Skeletal muscle tissue (tissue), 4 donors: Measurements from ENCODE around the gene AGMO. TPM values are rescaled to one million over a fixed set of nuclear protein-coding genes. Genes with fewer than 3 reads are reported as not detected.

Source experiments
- H3K27ac ChIP-seq: one replicate; pipeline ENCODE4 v1.7.0; 2013; ENCODE audit warnings: mild to moderate bottlenecking, low read depth, low read length, inconsistent platforms
- H3K27me3 ChIP-seq, 3 donors: one replicate each; pipeline ENCODE4 v1.7.0; 2013; ENCODE audit warnings: low read length in 3 of 3; ENCODE audit not compliant: control insufficient read depth in 3 of 3, insufficient read depth in 3 of 3
- H3K36me3 ChIP-seq, 3 donors: one replicate each; pipeline ENCODE4 v1.7.0; 2013; ENCODE audit warnings: low read length in 3 of 3; ENCODE audit not compliant: control insufficient read depth in 3 of 3, insufficient read depth in 3 of 3
- H3K4me1 ChIP-seq, 3 donors: one replicate each; pipeline ENCODE4 v1.7.0; 2013; ENCODE audit warnings: low read length in 3 of 3, mild to moderate bottlenecking in 3 of 3; ENCODE audit not compliant: control insufficient read depth in 3 of 3, insufficient read depth in 3 of 3
- H3K4me3 ChIP-seq, 3 donors: one replicate each; pipeline ENCODE4 v1.7.0; 2013; ENCODE audit warnings: low read length in 3 of 3
- H3K9ac ChIP-seq, 3 donors: one replicate each; pipeline ENCODE4 v1.7.0; 2013; ENCODE audit warnings: low read length in 3 of 3, mild to moderate bottlenecking in 3 of 3, moderate library complexity in 2 of 3, low read depth in 1 of 3
- H3K9me3 ChIP-seq, 3 donors: one replicate each; pipeline ENCODE4 v1.7.0; 2013; ENCODE audit warnings: low read length in 3 of 3; ENCODE audit not compliant: control insufficient read depth in 3 of 3
- total RNA-seq: library from RNA; depleted of rRNA; stranded (reverse); fragments of >200 nt; gene quantifications from one replicate; pipeline ENCODE4 v1.2.3, GENCODE V29; 2014
- donor health status: Osteomylitis.

The AGMO gene
- total RNA-seq, 1 donor from 2014 or later = 3.1 TPM

DNA sequence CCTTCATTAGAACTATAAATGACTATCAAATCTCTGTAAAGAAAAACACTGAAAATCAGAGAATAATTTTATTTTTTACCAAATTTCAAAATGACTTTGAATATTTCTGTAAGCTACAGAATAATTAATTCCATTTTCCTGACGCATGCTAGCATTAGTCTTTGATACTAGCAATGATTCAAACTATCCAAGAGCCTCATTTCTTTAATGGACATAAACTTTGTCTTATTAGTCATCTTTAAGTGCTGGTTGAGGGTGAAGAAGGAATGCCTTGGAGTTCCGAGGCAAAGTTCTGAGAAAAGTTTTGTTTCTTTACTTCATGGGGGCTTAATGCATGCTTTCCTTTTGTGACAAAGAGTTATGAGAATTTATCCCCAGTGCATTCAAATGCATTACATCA is 137.3 kb downstream of the AGMO start:
- Histone ChIP-seq H3K36me3 (no peaks in the 10 kb centered on the region), H3K27me3 (no peaks in the 10 kb centered on the region), H3K9me3 (no peaks in the 10 kb centered on the region), H3K4me1 (no peaks in the 10 kb centered on the region), H3K9ac (no peak overlapping the region), H3K27ac (no peak overlapping the region), H3K4me3 (no peak overlapping the region)

DNA sequence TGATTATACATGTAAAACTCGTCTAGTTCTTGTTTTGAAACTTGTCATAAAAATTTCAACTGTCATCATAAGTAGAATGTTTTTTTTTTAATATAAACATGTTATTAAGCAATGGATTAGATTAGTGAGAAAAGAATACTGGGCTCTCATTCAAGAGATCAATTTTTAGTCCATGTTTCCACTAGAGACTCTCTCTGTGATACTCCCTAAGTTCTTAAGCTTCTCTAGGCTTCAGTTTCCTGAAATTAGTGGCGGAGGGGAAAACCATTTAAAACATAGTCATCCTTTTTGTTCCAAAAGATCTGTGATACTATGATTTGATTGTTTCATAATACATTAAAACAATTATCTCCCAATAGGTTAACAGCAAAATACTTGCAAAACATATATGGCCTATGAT is 142.2 kb downstream of the AGMO start:
- H3K27me3 ChIP-seq = no peaks in the 10 kb centered on the region
- no peak overlapping the region for H3K27ac ChIP-seq
- H3K4me1 ChIP-seq = no peaks in the 10 kb centered on the region
- no peaks in the 10 kb centered on the region for H3K36me3 ChIP-seq
- H3K9ac ChIP-seq = no peak overlapping the region
- H3K4me3 ChIP-seq = no peak overlapping the region
- H3K9me3 ChIP-seq = no peaks in the 10 kb centered on the region

DNA sequence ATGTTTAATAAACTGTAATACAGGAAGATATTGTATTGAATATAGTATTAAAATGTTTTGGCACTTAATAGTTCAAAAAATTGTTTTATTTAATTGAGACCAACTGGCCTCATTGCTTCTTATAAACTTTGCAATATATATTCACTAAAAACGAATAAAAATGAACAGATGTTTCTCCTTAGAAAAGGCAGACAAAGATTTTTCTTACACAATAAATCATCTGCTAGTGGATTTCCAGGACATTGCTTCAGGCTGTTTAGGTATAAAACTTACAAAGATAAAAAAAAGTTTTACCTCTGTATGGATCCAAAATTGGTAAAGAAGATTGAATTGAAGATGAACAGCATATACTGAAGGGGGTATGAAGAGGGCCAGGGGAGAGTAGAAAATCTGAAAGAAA is 143.6 kb downstream of the AGMO start:
- H3K27ac ChIP-seq = no peak overlapping the region
- no peak overlapping the region for H3K9ac ChIP-seq
- H3K36me3 ChIP-seq = no peaks in the 10 kb centered on the region
- H3K4me3 ChIP-seq = no peak overlapping the region
- no peaks in the 10 kb centered on the region for H3K4me1 ChIP-seq
- H3K9me3 ChIP-seq = no peaks in the 10 kb centered on the region
- H3K27me3 ChIP-seq = no peaks in the 10 kb centered on the region

DNA sequence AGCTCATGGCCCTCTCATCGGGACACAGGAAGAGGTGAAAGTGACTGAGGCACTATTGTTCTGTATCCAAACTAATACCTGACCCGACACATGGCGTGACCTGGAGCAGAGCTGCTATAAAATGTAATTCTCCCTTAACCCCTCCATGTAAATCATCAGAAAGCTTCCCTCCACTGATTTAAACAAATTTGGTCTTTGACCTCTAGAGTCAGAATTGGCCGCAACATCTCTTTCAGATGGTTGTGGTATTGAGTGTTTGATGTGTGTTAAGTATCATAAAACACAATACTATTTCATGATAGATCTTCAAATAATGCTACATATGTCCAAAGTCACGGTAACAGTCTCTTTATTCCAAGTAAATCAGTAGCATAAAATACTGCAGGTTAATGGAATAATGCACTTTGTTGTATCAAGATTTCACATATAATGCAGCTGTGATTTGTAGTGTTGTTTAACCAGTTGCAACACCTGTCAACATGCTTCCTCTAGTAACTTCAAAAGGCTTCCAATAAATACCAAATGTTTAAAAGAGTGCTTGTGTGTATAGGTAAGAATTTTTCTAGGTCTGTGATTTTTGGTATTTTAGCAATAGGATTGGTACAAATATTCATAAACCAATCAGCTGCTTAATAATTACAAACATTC is 144.3 kb downstream of the AGMO start:
- no peaks in the 10 kb centered on the region for H3K4me1 ChIP-seq
- no peak overlapping the region for H3K27ac ChIP-seq
- no peak overlapping the region for H3K4me3 ChIP-seq
- H3K9me3 ChIP-seq = no peaks in the 10 kb centered on the region
- no peak overlapping the region for H3K9ac ChIP-seq
- H3K27me3 ChIP-seq = no peaks in the 10 kb centered on the region
- no peaks in the 10 kb centered on the region for H3K36me3 ChIP-seq

DNA sequence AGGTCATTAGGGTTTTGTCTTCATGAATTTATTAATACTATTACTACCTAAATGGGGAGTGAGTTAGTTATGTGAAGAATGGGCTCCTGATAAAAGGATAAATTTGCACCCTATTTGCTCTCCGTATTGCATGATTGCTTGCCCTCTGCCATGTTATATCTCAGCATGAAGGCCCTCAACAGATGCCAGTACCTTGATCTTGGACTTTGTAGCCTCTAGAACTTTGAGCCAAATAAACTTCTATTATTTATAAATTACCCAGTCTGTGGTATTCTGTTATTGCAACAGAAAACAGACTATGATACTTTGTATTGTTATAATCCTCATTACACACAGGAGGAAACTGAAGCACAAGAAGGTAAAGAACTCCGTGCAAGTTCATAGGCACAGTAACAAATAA is 150.8 kb downstream of the AGMO start:
- Histone ChIP-seq H3K27ac (no peak overlapping the region), H3K36me3 (no peaks in the 10 kb centered on the region), H3K4me1 (no peaks in the 10 kb centered on the region), H3K9me3 (no peaks in the 10 kb centered on the region), H3K9ac (no peak overlapping the region), H3K4me3 (no peak overlapping the region), H3K27me3 (no peaks in the 10 kb centered on the region)

DNA sequence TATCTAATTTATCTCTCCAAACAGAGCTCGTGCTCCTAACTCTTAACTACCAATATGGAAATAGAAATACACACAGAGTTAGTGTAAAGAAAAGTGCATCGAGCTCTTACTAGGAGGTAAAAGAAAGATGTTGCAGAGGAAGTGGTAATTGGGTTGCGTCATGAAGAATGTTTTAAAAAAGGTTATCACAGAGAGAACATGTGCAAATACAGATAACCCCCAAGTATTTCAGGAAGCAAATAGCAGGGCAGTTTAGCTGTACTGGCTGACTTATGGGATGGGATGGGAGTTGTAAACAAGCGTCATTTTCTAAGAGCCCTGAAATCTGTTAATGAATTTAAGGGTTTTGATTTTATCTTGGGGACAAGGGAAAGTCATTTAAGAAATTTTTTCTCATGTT is 153.9 kb downstream of the AGMO start:
- H3K9ac ChIP-seq = no peak overlapping the region
- H3K9me3 ChIP-seq = no peaks in the 10 kb centered on the region
- no peak overlapping the region for H3K4me3 ChIP-seq
- no peak overlapping the region for H3K27ac ChIP-seq
- no peaks in the 10 kb centered on the region for H3K27me3 ChIP-seq
- H3K4me1 ChIP-seq = no peaks in the 10 kb centered on the region
- H3K36me3 ChIP-seq = no peaks in the 10 kb centered on the region

DNA sequence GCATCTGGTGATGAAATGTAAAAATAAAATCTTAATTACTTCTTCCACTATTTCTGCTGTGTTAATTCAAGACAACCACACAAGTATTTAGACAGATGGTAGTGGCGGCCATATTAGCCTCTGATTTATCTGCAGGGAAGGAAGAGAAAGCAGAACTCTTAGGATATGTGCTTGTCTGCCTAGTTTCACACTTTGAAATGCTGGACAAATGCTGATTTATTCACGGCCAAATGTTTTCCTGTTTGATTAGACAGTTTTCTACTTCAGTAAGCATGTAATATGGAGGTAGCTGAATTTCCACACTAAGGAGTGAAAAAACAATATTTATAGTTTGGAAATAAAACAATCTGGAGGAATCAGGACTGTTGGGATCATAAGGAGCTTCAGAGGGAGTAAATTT is 158.1 kb downstream of the AGMO start:
- Histone ChIP-seq H3K4me1 (no peaks in the 10 kb centered on the region), H3K9ac (no peak overlapping the region), H3K27ac (no peak overlapping the region), H3K27me3 (no peaks in the 10 kb centered on the region), H3K9me3 (no peaks in the 10 kb centered on the region), H3K36me3 (no peaks in the 10 kb centered on the region), H3K4me3 (no peak overlapping the region)

DNA sequence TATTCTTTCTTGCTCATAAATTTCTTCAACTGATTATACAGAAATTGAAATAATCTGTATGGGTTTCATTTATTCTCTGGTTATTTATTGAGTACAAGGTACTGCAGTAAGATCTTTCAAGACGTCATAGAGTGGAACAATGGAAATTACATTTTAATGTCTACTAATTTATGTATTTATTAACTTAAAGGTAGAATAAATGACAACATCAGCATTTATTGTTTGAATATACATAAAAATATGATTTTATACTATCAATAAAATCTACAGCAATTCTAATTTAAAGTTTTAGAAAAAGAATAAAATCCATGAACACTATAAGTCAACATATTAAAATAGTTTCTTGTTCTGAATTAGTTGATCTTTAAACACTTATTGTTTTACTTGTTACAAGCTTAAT is 158.5 kb downstream of the AGMO start:
- H3K27ac ChIP-seq = no peak overlapping the region
- no peaks in the 10 kb centered on the region for H3K27me3 ChIP-seq
- H3K4me1 ChIP-seq = no peaks in the 10 kb centered on the region
- no peak overlapping the region for H3K4me3 ChIP-seq
- H3K36me3 ChIP-seq = no peaks in the 10 kb centered on the region
- no peaks in the 10 kb centered on the region for H3K9me3 ChIP-seq
- H3K9ac ChIP-seq = no peak overlapping the region

DNA sequence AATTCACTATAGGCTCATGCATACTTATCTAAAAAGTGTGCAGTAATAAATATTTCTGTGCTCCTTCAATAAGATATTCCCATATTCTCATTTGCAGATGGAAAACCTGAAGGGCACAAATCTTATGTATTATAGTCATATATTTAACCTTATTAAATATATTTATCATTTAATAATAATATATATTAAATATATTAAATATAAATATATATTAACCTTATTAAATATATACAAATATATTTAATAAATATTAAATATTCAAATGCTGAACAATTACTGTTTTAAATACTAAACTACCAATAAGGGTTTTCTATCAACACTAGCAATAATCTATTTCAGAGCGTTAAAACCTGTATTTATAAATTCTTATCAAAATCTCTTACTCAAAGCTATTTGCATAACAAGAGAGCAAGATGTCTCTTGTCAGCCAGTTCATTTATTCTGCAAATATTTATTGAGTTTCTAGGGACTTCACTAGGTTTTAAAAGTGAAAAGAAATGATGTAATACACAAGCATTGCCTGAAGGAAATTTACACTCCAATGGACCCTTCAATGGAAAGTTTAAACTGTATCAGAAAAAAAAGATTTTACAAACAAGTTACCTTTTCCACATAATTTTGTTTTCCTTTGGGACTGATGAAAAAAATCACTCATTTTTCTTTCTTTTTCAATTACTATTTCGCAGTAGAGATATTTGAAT is 159.2 kb downstream of the AGMO start:
- H3K36me3 ChIP-seq = no peaks in the 10 kb centered on the region

DNA sequence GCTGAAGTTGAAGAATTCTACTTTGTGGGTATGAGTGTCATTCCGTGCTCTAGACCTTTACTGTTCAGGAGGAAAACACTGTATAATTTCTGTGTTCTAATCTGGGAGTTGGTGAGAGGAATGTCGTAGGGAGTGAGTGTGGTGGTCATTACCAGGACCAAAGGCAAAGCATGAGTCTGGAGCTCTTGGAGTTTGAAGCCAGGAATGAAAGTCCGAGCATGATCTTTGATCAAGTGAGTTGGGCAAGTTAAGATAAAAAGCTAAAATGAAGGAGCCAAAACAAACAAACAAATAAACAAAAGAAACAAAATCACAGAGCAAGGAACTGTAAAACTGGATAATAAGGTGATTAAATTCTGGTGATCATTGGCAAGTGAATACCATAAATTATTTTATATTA is 161.4 kb downstream of the AGMO start:
- Histone ChIP-seq H3K27ac (no peak overlapping the region), H3K4me1 (no peaks in the 10 kb centered on the region), H3K36me3 (no peaks in the 10 kb centered on the region), H3K27me3 (no peaks in the 10 kb centered on the region), H3K9me3 (no peaks in the 10 kb centered on the region), H3K9ac (no peak overlapping the region), H3K4me3 (no peak overlapping the region)

More for the DNA sequence above, 159.2 kb downstream of the AGMO start:
- Histone ChIP-seq H3K4me1 (no peaks in the 10 kb centered on the region), H3K9me3 (no peaks in the 10 kb centered on the region), H3K27ac (no peak overlapping the region), H3K4me3 (no peak overlapping the region), H3K9ac (no peak overlapping the region), H3K27me3 (no peaks in the 10 kb centered on the region)
